ENCODE measurements around the gene IBSP. TPM values are rescaled to one million over a fixed set of nuclear protein-coding genes. Genes with fewer than 3 reads are reported as not detected.

Gene IBSP, protein sequence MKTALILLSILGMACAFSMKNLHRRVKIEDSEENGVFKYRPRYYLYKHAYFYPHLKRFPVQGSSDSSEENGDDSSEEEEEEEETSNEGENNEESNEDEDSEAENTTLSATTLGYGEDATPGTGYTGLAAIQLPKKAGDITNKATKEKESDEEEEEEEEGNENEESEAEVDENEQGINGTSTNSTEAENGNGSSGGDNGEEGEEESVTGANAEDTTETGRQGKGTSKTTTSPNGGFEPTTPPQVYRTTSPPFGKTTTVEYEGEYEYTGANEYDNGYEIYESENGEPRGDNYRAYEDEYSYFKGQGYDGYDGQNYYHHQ
- not detected in 2 replicates for total RNA-seq (2014; rRNA removed; shearing (Covaris generic))

DNA sequence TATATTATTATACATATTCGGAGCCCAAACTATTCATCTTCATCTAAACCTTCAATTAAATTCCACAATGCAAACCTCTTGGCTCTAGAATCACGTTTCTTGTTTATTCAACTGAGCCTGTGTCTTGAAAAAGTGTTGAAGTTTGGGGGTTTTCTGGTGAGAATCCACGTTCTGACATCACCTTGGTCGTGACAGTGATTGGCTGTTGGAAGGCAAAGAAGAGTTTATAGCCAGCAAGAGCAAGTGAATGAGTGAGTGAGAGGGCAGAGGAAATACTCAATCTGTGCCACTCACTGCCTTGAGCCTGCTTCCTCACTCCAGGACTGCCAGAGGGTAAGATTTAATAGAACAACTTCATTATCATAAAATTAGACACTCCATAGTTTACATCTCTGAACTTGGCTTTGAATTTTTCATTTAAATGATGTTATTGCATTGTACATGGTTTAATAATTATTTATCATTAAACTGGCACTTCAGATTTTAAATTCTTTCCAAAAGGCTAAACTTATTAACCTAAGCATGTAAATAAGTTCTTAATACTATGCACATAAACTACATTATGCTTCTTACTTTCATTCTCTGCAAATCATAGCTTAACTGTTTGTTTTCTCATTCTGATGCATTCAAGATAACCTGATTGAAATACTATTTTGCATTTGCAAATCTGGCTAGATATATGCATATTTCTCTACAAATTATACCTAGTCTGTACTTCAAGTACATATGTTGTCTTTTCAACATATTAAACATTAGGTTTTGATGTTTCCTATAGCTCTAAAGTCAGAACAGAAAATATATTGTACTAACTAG is at the start of gene IBSP:
Gene IBSP, plus strand, starts transcription at position 254 of the 813 bp plus-strand sequence. CDS start 2,808 bp downstream, outside the sequence.
- Histone ChIP-seq H3K36me3 (replicated peaks; ENCODE audit: control insufficient read depth, insufficient read depth, low read length) (no peaks in the 10 kb centered on the region), H3K27me3 (ENCODE audit: control insufficient read depth, insufficient read depth, low read length) (no peaks in the 10 kb centered on the region), H3K4me3 (ENCODE audit: insufficient read depth, low read depth, low read length) (no peak within 1 kb of the TSS)
- DNase-seq: no peak

- Histone ChIP-seq H3K27me3 (ENCODE audit: control insufficient read depth, insufficient read depth, low read length) (no peaks in the 10 kb centered on the region), H3K4me3 (ENCODE audit: insufficient read depth, low read depth, low read length) (no peak overlapping the region), H3K36me3 (replicated peaks; ENCODE audit: control insufficient read depth, insufficient read depth, low read length) (no peaks in the 10 kb centered on the region)
- DNase-seq: no peak
These were observed 49.5 kb upstream of the IBSP start for GRCh38 chr4:87749883-87750282.

GRCh38 chr4:87758270-87758669 is 41.1 kb upstream of the IBSP start:
- Histone ChIP-seq H3K27me3 (ENCODE audit: control insufficient read depth, insufficient read depth, low read length) (no peaks in the 10 kb centered on the region), H3K36me3 (replicated peaks; ENCODE audit: control insufficient read depth, insufficient read depth, low read length) (no peaks in the 10 kb centered on the region), H3K4me3 (ENCODE audit: insufficient read depth, low read depth, low read length) (no peak overlapping the region)
- no peak for DNase-seq

DNA sequence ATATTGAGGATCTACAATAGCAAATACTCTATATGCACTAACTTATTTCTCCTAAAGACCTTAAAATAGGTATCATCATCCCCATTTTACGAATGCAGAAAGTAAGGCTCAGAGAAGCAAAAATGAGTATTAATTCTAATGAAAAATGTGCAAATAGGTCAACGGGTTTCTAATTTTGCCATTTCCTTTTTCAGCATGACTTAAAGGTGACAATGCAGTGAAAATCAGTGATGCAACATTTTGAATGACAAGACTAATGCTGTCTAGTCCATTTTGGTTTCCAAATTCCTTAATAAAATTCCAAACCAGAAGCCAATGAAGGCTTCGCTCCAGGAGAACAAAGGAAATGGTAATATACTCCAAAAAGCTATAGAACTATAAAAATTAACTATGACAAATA is 37.0 kb upstream of the IBSP start:
- DNase-seq: no peak
- H3K36me3 ChIP-seq (replicated peaks; ENCODE audit: control insufficient read depth, insufficient read depth, low read length): no peaks in the 10 kb centered on the region
- no peak overlapping the region for H3K4me3 ChIP-seq (ENCODE audit: insufficient read depth, low read depth, low read length)
- H3K27me3 ChIP-seq (ENCODE audit: control insufficient read depth, insufficient read depth, low read length): no peaks in the 10 kb centered on the region

- Histone ChIP-seq H3K4me3 (ENCODE audit: insufficient read depth, low read depth, low read length) (no peak overlapping the region), H3K36me3 (replicated peaks; ENCODE audit: control insufficient read depth, insufficient read depth, low read length) (no peaks in the 10 kb centered on the region), H3K27me3 (ENCODE audit: control insufficient read depth, insufficient read depth, low read length) (no peaks in the 10 kb centered on the region)
- DNase-seq: no peak
These were observed 17.8 kb upstream of the IBSP start for GRCh38 chr4:87781569-87781968.

- no peaks in the 10 kb centered on the region for H3K27me3 ChIP-seq (ENCODE audit: control insufficient read depth, insufficient read depth, low read length)
These were observed 15.6 kb upstream of the IBSP start for GRCh38 chr4:87783781-87784180.

GRCh38 chr4:87785731-87786509 is 13.4 kb upstream of the IBSP start:
- Histone ChIP-seq H3K4me3 (ENCODE audit: insufficient read depth, low read depth, low read length) (no peak overlapping the region), H3K27me3 (ENCODE audit: control insufficient read depth, insufficient read depth, low read length) (no peaks in the 10 kb centered on the region), H3K36me3 (replicated peaks; ENCODE audit: control insufficient read depth, insufficient read depth, low read length) (no peaks in the 10 kb centered on the region)
- DNase-seq: no peak

More at GRCh38 chr4:87783781-87784180, 15.6 kb upstream of the IBSP start:
- H3K36me3 ChIP-seq (replicated peaks; ENCODE audit: control insufficient read depth, insufficient read depth, low read length): no peaks in the 10 kb centered on the region
- H3K4me3 ChIP-seq (ENCODE audit: insufficient read depth, low read depth, low read length): no peak overlapping the region
- no peak for DNase-seq

DNA sequence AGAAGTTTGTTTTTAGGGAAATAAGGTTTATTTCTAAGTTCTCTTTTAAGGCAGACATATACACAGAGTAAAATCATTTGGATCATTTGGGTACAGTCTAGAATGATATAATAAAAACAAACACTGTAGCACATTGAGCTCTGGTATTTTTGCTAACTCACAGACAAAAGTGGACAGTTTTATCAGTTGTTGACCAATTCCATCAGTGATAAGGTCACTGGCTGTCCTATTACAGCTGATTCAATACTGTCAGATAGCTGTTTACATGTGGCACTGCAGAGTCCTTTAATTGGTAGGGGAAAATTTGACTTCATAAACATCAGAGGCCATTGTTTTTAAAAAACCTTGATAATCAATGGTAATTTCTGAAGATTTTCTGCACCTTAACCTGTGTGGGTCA is 3.5 kb downstream of the IBSP start:
- Histone ChIP-seq H3K36me3 (replicated peaks; ENCODE audit: control insufficient read depth, insufficient read depth, low read length) (no peaks in the 10 kb centered on the region), H3K27me3 (ENCODE audit: control insufficient read depth, insufficient read depth, low read length) (no peaks in the 10 kb centered on the region), H3K4me3 (ENCODE audit: insufficient read depth, low read depth, low read length) (no peak overlapping the region)
- no peak for DNase-seq

- no peak for DNase-seq
- Histone ChIP-seq H3K36me3 (replicated peaks; ENCODE audit: control insufficient read depth, insufficient read depth, low read length) (no peaks in the 10 kb centered on the region), H3K4me3 (ENCODE audit: insufficient read depth, low read depth, low read length) (no peak overlapping the region), H3K27me3 (ENCODE audit: control insufficient read depth, insufficient read depth, low read length) (no peaks in the 10 kb centered on the region)
These were observed 4.1 kb downstream of the IBSP start for GRCh38 chr4:87803421-87803820.

DNA sequence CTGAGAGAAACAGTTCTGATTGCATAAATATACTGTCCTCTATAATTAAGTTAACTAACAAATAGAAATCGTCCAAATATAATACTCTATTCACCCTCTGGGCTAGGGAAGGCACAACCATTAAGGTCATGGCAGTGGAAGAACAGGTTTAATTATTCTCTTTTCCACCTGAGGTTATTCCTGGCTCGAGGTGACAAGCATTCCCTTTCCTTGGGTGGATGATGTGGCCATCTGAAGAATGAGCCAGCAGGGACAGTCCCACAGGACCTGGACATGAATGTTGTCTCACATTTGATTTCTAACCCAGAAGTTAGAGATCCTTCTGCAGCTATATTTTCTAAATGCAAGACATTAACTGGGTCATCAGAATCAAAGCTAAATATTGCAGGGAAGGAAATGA is 5.5 kb downstream of the IBSP start:
- Histone ChIP-seq H3K27me3 (ENCODE audit: control insufficient read depth, insufficient read depth, low read length) (no peaks in the 10 kb centered on the region), H3K4me3 (ENCODE audit: insufficient read depth, low read depth, low read length) (no peak overlapping the region), H3K36me3 (replicated peaks; ENCODE audit: control insufficient read depth, insufficient read depth, low read length) (no peaks in the 10 kb centered on the region)
- DNase-seq: no peak

GRCh38 chr4:87805971-87806370 is 6.6 kb downstream of the IBSP start:
- no peak for DNase-seq
- no peak overlapping the region for H3K4me3 ChIP-seq (ENCODE audit: insufficient read depth, low read depth, low read length)
- no peaks in the 10 kb centered on the region for H3K36me3 ChIP-seq (replicated peaks; ENCODE audit: control insufficient read depth, insufficient read depth, low read length)
- no peaks in the 10 kb centered on the region for H3K27me3 ChIP-seq (ENCODE audit: control insufficient read depth, insufficient read depth, low read length)

DNA sequence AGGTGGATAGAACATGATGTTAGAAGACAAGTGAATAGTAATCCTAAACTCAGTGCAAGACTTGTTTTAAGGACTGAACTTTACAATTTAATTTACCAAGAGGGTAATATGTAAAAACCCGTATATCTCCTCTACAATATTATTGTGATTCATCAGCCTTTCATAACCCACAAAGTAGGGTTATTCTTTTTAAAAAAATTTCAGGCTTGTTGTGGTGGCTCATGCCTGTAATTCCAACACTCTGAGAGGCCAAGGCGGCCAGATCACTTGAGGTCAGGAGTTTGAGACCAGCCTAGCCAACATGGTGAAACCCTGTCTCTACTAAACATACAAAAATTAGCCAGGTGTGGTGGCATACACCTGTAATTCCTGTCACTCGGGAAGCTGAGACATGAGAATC is 7.2 kb downstream of the IBSP start:
- DNase-seq: no peak
- no peaks in the 10 kb centered on the region for H3K36me3 ChIP-seq (replicated peaks; ENCODE audit: control insufficient read depth, insufficient read depth, low read length)
- no peak overlapping the region for H3K4me3 ChIP-seq (ENCODE audit: insufficient read depth, low read depth, low read length)
- no peaks in the 10 kb centered on the region for H3K27me3 ChIP-seq (ENCODE audit: control insufficient read depth, insufficient read depth, low read length)

DNA sequence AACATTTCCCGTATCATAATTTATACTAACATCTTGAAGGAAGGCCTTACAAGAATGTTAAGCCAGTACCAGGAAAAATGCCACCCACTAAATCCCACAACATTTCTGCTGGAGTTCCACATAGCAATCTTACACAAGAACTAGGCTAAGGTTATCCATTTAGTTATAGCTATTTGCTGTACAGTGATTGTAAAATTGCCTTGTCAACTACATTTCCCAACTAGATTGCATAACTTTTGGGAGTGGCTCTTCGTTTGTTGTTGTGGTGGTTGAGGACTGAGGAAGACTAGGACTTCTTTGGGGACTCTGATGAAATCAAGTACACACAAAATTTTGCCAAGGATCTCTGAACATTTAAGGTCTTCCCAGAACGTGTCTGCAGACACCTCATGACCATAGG is 8.0 kb downstream of the IBSP start:
- no peak overlapping the region for H3K4me3 ChIP-seq (ENCODE audit: insufficient read depth, low read depth, low read length)
- DNase-seq: no peak
- no peaks in the 10 kb centered on the region for H3K36me3 ChIP-seq (replicated peaks; ENCODE audit: control insufficient read depth, insufficient read depth, low read length)

DNA sequence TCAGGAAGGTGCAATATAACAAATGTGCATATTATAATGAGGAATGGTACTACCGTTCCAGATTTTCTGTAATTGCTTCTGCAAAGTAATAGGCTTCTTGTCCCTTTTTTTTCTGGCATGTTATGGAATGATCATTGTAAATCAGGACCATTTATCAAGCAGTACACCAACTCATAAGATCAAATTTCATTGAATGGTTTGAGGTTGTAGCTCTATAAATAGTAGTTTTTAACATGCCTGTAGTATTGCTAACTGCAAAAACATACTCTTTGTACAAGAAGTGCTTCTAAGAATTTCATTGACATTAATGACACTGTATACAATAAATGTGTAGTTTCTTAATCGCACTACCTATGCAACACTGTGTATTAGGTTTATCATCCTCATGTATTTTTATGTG is 12.6 kb downstream of the IBSP start:
- H3K4me3 ChIP-seq (ENCODE audit: insufficient read depth, low read depth, low read length): no peak overlapping the region
- H3K27me3 ChIP-seq (ENCODE audit: control insufficient read depth, insufficient read depth, low read length): no peaks in the 10 kb centered on the region
- H3K36me3 ChIP-seq (replicated peaks; ENCODE audit: control insufficient read depth, insufficient read depth, low read length): no peaks in the 10 kb centered on the region
- DNase-seq: no peak

More for the DNA sequence above, 8.0 kb downstream of the IBSP start:
- no peaks in the 10 kb centered on the region for H3K27me3 ChIP-seq (ENCODE audit: control insufficient read depth, insufficient read depth, low read length)

Measured in H7 (cell line).